Loucy (cell line): Measurements from ENCODE around the gene EFNA5.

ENCODE experiments used
- H2AFZ ChIP-seq: fragments of 200-600 bp; sonication (generic); 2 replicates; pipeline ENCODE4 v1.6.0; 2016; ENCODE audit warnings: antibody characterized with exemption, mild to moderate bottlenecking, low read length, moderate library complexity
- H3F3A ChIP-seq: fragments of 200-600 bp; 2 replicates; pipeline ENCODE4 v1.6.0; 2016; ENCODE audit warnings: antibody characterized with exemption, low read depth, mild to moderate bottlenecking
- H3K27me3 ChIP-seq: fragments of 200-600 bp; sonication (generic); 2 replicates; pipeline ENCODE4 v1.6.1; 2014; ENCODE audit warnings: low read length, mild to moderate bottlenecking; ENCODE audit not compliant: insufficient read depth, poor library complexity, severe bottlenecking
- H3K36me3 ChIP-seq: fragments of 200-600 bp; sonication (generic); 2 replicates; pipeline ENCODE4 v1.6.1; 2016; ENCODE audit warnings: low read length; ENCODE audit not compliant: insufficient read depth
- H3K4me1 ChIP-seq: fragments of 200-600 bp; sonication (generic); 2 replicates; pipeline ENCODE4 v1.5.1; 2014; ENCODE audit warnings: low read length, mild to moderate bottlenecking; ENCODE audit not compliant: insufficient read depth, poor library complexity, severe bottlenecking
- H3K4me2 ChIP-seq: fragments of 200-600 bp; sonication (generic); 2 replicates; pipeline ENCODE4 v1.6.0; 2014; ENCODE audit warnings: antibody characterized with exemption, low read length, low read depth, mild to moderate bottlenecking; ENCODE audit not compliant: poor library complexity, severe bottlenecking
- H3K4me3 ChIP-seq: fragments of 200-600 bp; sonication (generic); 2 replicates; pipeline ENCODE4 v1.5.1; 2014; ENCODE audit warnings: low read length, mild to moderate bottlenecking, mixed read lengths; ENCODE audit not compliant: poor library complexity, severe bottlenecking
- H3K79me2 ChIP-seq: fragments of 200-600 bp; sonication (generic); 2 replicates; pipeline ENCODE4 v1.6.1; 2014; ENCODE audit warnings: low read length; ENCODE audit not compliant: insufficient read depth
- H3K9ac ChIP-seq: fragments of 200-600 bp; sonication (generic); 2 replicates; pipeline ENCODE4 v1.6.0; 2014; ENCODE audit warnings: mild to moderate bottlenecking, low read depth, low read length, moderate library complexity; ENCODE audit not compliant: poor library complexity, severe bottlenecking
- H3K9me2 ChIP-seq: fragments of 200-600 bp; sonication (generic); replicated peaks from 2 replicates; pipeline ENCODE4 v1.6.1; 2016; ENCODE audit warnings: low read depth, low read length, mixed read lengths
- H3K9me3 ChIP-seq: fragments of 200-600 bp; sonication (generic); 2 replicates; pipeline ENCODE4 v1.6.1; 2014; ENCODE audit warnings: mild to moderate bottlenecking, antibody characterized with exemption, low read length, low read depth; ENCODE audit not compliant: insufficient read depth
- H4K20me1 ChIP-seq: fragments of 200-600 bp; sonication (generic); 2 replicates; pipeline ENCODE4 v1.6.0; 2014; ENCODE audit warnings: antibody characterized with exemption, low read length, mild to moderate bottlenecking; ENCODE audit not compliant: insufficient read depth, poor library complexity, severe bottlenecking
- EZH2phosphoT487 ChIP-seq: fragments of 200-600 bp; IDR thresholded peaks from 2 replicates; pipeline ENCODE4 v1.6.1; 2018; ENCODE audit warnings: antibody characterized with exemption, mild to moderate bottlenecking, moderate library complexity, borderline replicate concordance
- TF ChIP-seq, protein P1 (sequence below): fragments of 200-600 bp; sonication (generic); conservative IDR thresholded peaks from 2 replicates; pipeline ENCODE4 v1.5.1; 2014; ENCODE audit warnings: mild to moderate bottlenecking, antibody characterized with exemption, low read length

Gene EFNA5

DNA sequence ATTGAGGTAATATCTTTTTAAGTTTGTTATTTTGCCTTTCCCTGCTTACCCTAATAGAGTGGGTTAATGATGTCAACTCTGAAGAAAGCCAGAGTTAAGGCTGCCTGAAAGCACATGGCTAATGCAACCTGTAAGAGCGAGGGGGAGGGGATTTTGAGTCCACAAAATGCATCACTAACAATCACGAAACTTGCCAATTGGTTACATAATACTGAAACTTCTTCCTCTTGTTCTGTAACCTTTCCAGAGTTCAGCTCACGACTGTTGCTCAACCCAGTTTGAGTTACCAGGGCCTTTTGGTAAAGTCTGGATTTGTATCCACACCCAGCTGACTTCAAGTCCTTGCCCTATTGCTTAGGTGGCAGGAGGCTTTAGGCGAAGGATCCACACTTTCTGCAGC lies 308.8 kb downstream of the EFNA5 start:
- H3K4me1 ChIP-seq = peaks cover 13% of the 10 kb centered on the region
- no peak for TF ChIP-seq EZH2phosphoT487
- TF ChIP-seq, protein P1, sequence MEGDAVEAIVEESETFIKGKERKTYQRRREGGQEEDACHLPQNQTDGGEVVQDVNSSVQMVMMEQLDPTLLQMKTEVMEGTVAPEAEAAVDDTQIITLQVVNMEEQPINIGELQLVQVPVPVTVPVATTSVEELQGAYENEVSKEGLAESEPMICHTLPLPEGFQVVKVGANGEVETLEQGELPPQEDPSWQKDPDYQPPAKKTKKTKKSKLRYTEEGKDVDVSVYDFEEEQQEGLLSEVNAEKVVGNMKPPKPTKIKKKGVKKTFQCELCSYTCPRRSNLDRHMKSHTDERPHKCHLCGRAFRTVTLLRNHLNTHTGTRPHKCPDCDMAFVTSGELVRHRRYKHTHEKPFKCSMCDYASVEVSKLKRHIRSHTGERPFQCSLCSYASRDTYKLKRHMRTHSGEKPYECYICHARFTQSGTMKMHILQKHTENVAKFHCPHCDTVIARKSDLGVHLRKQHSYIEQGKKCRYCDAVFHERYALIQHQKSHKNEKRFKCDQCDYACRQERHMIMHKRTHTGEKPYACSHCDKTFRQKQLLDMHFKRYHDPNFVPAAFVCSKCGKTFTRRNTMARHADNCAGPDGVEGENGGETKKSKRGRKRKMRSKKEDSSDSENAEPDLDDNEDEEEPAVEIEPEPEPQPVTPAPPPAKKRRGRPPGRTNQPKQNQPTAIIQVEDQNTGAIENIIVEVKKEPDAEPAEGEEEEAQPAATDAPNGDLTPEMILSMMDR = no peak
- no peak overlapping the region for H3K4me2 ChIP-seq
- H3K4me3 ChIP-seq = no peak overlapping the region
- H3K9ac ChIP-seq = no peak overlapping the region
- H3K9me2 ChIP-seq = no peaks in the 10 kb centered on the region
- no peaks in the 10 kb centered on the region for H3K36me3 ChIP-seq
- no peaks in the 10 kb centered on the region for H3K79me2 ChIP-seq
- H4K20me1 ChIP-seq = no peaks in the 10 kb centered on the region
- no peak overlapping the region for H2AFZ ChIP-seq
- no peaks in the 10 kb centered on the region for H3K9me3 ChIP-seq
- no peaks in the 10 kb centered on the region for H3F3A ChIP-seq
- no peaks in the 10 kb centered on the region for H3K27me3 ChIP-seq

DNA sequence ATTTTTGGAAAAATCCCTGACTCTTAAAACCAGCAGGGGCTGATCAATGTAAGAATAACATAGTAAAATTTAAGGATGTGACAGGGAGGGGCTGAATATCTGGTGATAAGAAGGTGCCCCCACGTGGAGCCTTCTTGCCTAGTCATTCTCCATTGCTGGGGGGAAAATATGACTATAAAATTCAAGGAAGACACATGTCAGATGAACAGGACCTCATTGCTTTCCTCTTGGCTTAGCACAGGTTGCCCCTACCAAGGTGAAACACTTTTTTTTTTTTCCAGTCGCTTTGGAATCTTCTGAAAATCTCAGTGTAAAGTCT lies 310.9 kb downstream of the EFNA5 start:
- Histone ChIP-seq H3F3A (no peaks in the 10 kb centered on the region), H3K9ac (no peak overlapping the region), H3K9me2 (no peaks in the 10 kb centered on the region), H3K79me2 (no peaks in the 10 kb centered on the region), H2AFZ (no peak overlapping the region), H3K4me3 (no peak overlapping the region), H3K4me1 (peaks cover 7% of the 10 kb centered on the region), H3K36me3 (no peaks in the 10 kb centered on the region), H4K20me1 (no peaks in the 10 kb centered on the region), H3K9me3 (no peaks in the 10 kb centered on the region), H3K4me2 (peak overlapping the region; percentile 20), H3K27me3 (no peaks in the 10 kb centered on the region)
- no peak for TF ChIP-seq EZH2phosphoT487
- TF ChIP-seq, protein P1 = no peak

DNA sequence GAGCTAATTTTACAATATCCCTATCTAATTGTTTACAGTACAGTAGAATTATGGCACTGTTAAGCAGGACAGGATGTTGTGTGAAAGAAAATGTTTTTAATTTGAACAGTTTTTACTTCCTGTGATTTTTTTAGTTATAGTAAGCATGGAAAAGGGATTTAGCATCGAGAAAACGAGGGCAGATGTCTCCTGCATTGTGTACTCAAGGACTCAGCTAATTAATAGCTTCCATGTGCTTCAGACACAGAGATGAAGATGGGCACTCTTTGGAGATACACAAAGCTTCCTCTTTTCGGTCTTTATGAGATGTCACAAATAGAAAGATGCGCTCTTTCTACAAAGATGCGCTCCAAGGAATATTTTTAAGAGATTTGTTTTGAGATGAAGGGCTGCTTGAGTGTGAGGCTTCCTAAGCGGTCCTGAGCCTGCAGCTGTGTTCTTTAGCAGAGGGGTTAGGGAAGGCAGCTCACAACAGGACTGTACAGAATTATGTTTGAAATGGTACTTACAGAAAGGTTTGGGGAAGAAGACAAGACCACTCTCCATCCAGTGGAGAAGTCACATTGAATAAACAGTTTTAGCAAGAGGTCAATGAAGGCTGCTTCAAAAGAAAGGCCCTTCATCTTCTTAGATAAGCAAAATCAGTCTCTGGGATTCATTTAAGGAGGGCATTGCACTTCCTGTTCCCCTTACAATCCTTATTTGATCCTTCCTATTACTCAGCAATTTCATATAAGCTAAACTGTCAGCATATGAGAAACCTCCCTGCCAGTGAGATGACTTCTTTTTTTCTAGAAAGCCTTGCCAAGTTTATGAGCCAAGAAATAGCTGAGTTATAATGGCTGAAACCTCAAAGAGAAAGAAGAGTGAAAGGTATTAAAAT lies 311.5 kb downstream of the EFNA5 start:
- Histone ChIP-seq H3K4me2 (peak overlapping the region; percentile 20), H3K9ac (no peak overlapping the region), H3F3A (no peaks in the 10 kb centered on the region), H3K4me3 (no peak overlapping the region), H2AFZ (no peak overlapping the region), H3K79me2 (no peaks in the 10 kb centered on the region), H4K20me1 (no peaks in the 10 kb centered on the region), H3K9me2 (no peaks in the 10 kb centered on the region), H3K36me3 (no peaks in the 10 kb centered on the region), H3K4me1 (peaks cover 7% of the 10 kb centered on the region), H3K27me3 (no peaks in the 10 kb centered on the region), H3K9me3 (no peaks in the 10 kb centered on the region)
- no peak for TF ChIP-seq EZH2phosphoT487
- TF ChIP-seq, protein P1 = no peak
